Testis (tissue), 3 donors: ENCODE results near the gene RETREG2. TPM values are rescaled to one million over a fixed set of nuclear protein-coding genes. Genes with fewer than 3 reads are reported as not detected.

Experiments
- DNase-seq: peaks from one replicate; pipeline ENCODE4 v3.0.0-alpha.2; 2019
- H3K27ac ChIP-seq, 2 donors: fragments of 200-600 bp; sonication (generic); one replicate each; pipeline ENCODE4 v1.5.1; 2019
- H3K27me3 ChIP-seq: fragments of 200-600 bp; sonication (generic); one replicate; pipeline ENCODE4 v1.5.1; 2019
- H3K36me3 ChIP-seq: fragments of 200-600 bp; sonication (generic); one replicate; pipeline ENCODE4 v1.5.1; 2017; ENCODE audit warnings: low read depth; ENCODE audit errors: missing control alignments
- H3K4me1 ChIP-seq: fragments of 200-600 bp; sonication (generic); one replicate; pipeline ENCODE4 v1.5.1; 2019
- H3K4me3 ChIP-seq, 2 donors: fragments of 200-600 bp; sonication (generic); one replicate each; pipeline ENCODE4 v1.5.1; 2017 to 2019
- H3K9me3 ChIP-seq: fragments of 200-600 bp; sonication (generic); one replicate; pipeline ENCODE4 v1.5.1; 2017
- POLR2A ChIP-seq: fragments of 450-650 bp; IDR thresholded peaks from one replicate; pipeline ENCODE4 v1.6.1; 2017; ENCODE audit warnings: antibody characterized with exemption, mild to moderate bottlenecking, moderate library complexity
- WGBS, 2 donors: methylation state at CpG; one replicate each; pipeline ENCODE4 v1.1.5; 2018; 5-methylcytosine and 5-hydroxymethylcytosine counted together
- intact Hi-C: fragments of 100-400 bp; cut with DNase I; formaldehyde crosslinking; loops from one replicate; pipeline ENCODE4 v1.15.1; 2023; ENCODE audit warnings: low total_unique reads
- polyA plus RNA-seq: library from polyadenylated mRNA; stranded (reverse); fragments of 350-450 nt; fragmentation: Illumina TruSeq; extraction: RNeasy Lipid Tissue Mini Kit (QIAGEN cat#74804); gene quantifications from one replicate; pipeline ENCODE4 v1.2.3, GENCODE V29; 2014; ENCODE audit warnings: low read depth, low replicate concordance; ENCODE audit not compliant: insufficient read depth
- total RNA-seq, 2 donors: library from RNA; depleted of rRNA; stranded (reverse); fragments of >200 nt; gene quantifications; one replicate each; pipeline ENCODE4 v1.2.3, GENCODE V29; 2016
- TF ChIP-seq, protein P1 (sequence below), 3 experiments: fragments of 450-650 bp in 2 of 3; fragments of 200-600 bp in 1 of 3; sonication (generic) in 1 of 3; IDR thresholded peaks; one replicate each; pipeline ENCODE4 v1.5.1; 2016 to 2019; ENCODE audit warnings: antibody characterized with exemption in 3 of 3, mild to moderate bottlenecking in 2 of 3, moderate library complexity in 1 of 3

RETREG2 gene
- total and polyA plus RNA-seq, 3 donors from 2014 or later, result 135 to 441 (median 138) TPM

DNA sequence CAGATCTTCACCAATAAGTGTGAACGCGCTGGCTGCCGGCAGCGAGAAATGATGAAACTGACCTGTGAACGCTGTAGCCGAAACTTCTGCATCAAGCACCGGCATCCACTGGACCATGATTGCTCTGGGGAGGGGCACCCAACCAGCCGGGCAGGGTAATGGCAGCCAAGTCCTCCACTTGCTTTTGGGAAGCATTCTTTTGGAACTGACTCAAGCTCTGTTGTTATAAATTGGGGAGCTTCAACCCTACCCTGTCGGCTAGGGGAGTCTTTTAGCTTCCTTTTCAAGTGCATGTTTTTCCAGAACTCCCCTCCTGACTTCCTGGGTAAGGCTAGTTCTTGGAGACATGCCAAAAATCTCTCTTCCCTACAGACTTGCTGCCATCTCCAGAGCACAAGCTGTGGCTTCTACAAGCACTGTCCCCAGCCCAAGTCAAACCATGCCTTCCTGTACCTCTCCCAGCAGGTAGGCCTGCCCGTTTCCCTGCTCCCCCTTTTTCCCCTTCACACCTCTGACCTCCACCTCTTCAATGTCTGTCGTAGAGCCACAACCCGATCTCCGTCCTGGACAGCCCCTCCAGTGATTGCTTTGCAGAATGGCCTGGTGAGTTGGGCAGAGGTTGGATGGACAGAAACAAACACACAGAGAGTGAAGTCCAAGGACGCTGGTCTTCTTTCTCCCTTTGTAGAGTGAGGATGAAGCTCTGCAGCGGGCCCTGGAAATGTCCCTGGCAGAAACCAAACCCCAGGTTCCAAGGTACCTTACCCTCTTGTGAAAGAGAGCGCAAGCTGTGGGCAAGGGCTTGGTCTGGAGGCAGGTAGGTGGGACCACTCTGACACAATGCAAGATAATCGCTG is 30.0 kb downstream of the RETREG2 start:
- Histone ChIP-seq H3K36me3 (no peaks in the 10 kb centered on the region), H3K9me3 (no peaks in the 10 kb centered on the region), H3K27me3 (no peaks in the 10 kb centered on the region), H3K4me1 (peaks cover 18% of the 10 kb centered on the region), H3K4me3 (no peak overlapping the region), H3K27ac (peak overlapping the region; percentile 97)
- no peak for TF ChIP-seq POLR2A
- TF ChIP-seq, protein P1, sequence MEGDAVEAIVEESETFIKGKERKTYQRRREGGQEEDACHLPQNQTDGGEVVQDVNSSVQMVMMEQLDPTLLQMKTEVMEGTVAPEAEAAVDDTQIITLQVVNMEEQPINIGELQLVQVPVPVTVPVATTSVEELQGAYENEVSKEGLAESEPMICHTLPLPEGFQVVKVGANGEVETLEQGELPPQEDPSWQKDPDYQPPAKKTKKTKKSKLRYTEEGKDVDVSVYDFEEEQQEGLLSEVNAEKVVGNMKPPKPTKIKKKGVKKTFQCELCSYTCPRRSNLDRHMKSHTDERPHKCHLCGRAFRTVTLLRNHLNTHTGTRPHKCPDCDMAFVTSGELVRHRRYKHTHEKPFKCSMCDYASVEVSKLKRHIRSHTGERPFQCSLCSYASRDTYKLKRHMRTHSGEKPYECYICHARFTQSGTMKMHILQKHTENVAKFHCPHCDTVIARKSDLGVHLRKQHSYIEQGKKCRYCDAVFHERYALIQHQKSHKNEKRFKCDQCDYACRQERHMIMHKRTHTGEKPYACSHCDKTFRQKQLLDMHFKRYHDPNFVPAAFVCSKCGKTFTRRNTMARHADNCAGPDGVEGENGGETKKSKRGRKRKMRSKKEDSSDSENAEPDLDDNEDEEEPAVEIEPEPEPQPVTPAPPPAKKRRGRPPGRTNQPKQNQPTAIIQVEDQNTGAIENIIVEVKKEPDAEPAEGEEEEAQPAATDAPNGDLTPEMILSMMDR (IDR thresholded peaks at IDR 0.05), result no peak
- intact Hi-C loops, result no loop called here
- no peak for DNase-seq
- WGBS, 2 donors, result 51 to 62% methylated on average over 17 of the region's 17 CpGs

DNA sequence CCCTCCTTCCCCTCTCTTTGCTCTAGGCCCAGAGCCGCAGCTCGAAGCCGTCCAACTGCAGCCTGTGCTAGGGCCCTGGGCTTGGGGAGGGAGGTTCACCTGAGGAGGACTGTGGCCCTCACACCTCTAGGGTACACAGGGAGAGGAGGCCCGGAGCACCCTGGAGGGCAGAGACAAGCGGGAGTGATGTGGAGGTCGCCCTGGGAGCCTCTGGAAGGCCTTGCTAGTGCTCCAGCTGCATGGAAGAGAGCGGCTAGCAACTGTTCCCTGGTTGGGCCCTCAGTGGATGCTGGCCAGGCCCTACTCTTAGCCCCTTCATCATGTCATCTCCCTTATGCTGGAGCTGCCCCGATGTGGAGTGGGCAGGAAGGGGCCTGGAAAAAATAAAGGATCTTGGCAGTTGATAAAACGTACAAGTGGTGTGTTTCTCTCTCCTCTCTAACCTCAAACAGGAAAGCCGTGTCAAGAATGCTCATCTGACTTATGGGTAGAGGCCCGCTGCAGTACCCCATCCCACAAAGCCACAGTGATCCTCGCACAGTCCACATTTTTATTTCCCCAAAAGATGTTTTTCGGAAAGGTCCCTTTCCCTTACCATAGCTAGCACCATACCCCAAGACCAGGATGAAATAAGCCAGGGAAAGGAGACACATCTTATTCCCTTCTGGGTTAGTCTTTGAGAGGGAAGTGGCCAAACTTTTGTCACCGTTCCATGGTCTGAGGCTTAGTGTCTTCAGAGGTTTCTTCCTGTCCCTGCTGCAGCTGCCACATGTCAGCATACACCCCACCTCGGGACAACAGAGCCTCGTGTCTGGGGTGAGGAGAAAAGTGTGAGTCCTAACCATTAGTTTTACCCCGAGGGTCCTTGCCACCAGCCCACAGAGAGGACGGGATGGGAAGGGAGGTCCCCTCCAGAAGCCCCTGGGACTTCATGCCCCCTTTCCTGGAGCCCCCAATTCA is 31.4 kb downstream of the RETREG2 start:
- TF ChIP-seq, protein P1 (IDR thresholded peaks at IDR 0.05), result no peak
- TF ChIP-seq POLR2A, result no peak
- H3K27ac ChIP-seq, result no peak overlapping the region
- no peak overlapping the region for H3K4me3 ChIP-seq
- 83 to 89% methylated on average over 15 to 18 of the region's 18 CpGs for WGBS, 2 donors
- intact Hi-C loops, result no loop called here
- H3K27me3 ChIP-seq, result no peaks in the 10 kb centered on the region
- peak; percentile 10 for DNase-seq
- no peaks in the 10 kb centered on the region for H3K36me3 ChIP-seq
- H3K9me3 ChIP-seq, result no peaks in the 10 kb centered on the region
- peaks cover 18% of the 10 kb centered on the region for H3K4me1 ChIP-seq

DNA sequence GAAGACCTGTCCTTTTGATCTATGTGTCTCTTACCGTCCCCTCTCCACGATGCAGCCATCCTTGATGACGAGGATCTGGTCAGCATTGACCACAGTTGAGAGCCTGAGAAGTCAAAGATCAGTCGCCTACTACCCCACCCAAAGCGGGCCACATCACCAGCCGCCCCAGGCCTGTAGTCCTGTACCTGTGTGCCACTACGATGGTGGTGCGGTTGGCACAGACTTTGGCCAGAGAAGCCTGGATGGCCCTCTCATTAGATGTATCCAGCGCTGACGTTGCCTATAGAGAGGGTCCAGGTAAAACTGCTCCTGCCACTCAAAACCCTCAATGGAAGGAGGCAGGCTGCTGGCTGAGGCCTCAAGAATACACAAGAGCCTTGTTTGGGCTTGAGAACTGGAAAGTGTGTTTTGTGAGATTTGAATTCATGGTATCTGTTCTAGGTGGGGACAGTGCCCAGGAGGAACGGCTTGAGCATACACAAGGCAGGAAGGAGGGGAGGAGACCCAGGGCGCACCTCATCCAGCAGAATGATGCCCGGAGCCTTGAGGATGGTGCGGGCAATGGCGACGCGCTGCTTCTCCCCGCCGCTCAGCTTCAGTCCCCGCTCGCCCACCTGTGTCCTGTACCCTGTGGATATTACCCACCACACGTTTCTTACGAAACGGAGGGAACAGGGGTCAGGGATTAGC is 32.3 kb downstream of the RETREG2 start:
- peaks cover 18% of the 10 kb centered on the region for H3K4me1 ChIP-seq
- TF ChIP-seq, protein P1 (IDR thresholded peaks at IDR 0.05), result no peak
- no peak for TF ChIP-seq POLR2A
- intact Hi-C loops, result no loop called here
- no peaks in the 10 kb centered on the region for H3K9me3 ChIP-seq
- WGBS, 2 donors, result 93 to 95% methylated on average over 23 to 24 of the region's 24 CpGs
- H3K36me3 ChIP-seq, result no peaks in the 10 kb centered on the region
- H3K27me3 ChIP-seq, result no peaks in the 10 kb centered on the region
- no peak overlapping the region for H3K27ac ChIP-seq
- H3K4me3 ChIP-seq, result no peak overlapping the region
- DNase-seq, result peak; percentile 10

DNA sequence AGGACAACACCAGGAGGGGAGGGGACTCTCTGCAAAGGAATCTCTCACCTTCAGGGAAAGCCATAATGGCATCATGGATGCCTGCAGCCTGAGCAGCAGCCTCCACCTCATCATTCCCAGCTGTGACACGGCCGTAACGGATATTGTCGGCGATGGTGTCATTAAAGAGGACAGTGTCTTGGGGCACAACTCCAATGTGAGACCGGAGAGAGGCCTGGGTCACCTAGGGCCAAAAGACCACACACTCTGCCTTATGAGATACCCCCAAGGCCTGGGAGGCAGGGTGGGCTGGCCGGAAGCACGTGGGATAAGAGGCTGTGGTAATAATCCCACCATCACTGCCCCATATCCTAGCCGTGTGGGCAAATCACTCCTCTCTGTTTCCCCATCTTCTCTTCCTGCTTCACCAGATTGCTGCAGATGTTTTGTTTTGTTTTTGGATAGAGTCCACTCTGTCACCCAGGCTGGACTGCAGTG is 32.8 kb downstream of the RETREG2 start:
- intact Hi-C loops, result no loop called here
- peak; percentile 8 for DNase-seq
- Histone ChIP-seq H3K4me1 (peaks cover 17% of the 10 kb centered on the region), H3K27me3 (no peaks in the 10 kb centered on the region), H3K4me3 (no peak overlapping the region), H3K36me3 (no peaks in the 10 kb centered on the region), H3K27ac (no peak overlapping the region), H3K9me3 (no peaks in the 10 kb centered on the region)
- TF ChIP-seq, protein P1 (IDR thresholded peaks at IDR 0.05), result no peak
- TF ChIP-seq POLR2A, result no peak
- 89% methylated on average over 9 of the region's 9 CpGs for WGBS, 2 donors
